Erythroblast (primary cell): Measurements from ENCODE around the gene PLIN5.

Experiments
- DNase-seq, 2 experiments: peaks; one replicate each; lab custom pipeline; 2025; lab: John Stamatoyannopoulos, UW
- GATA1 ChIP-seq: IDR thresholded peaks from 2 replicates; pipeline ENCODE4 v1.6.1; 2011; ENCODE audit warnings: low read depth, mild to moderate bottlenecking, control low read depth, low read length, moderate library complexity
- POLR2A ChIP-seq: IDR thresholded peaks from 2 replicates; pipeline ENCODE4 v1.6.1; 2011; ENCODE audit warnings: mild to moderate bottlenecking, low read length

The PLIN5 gene

DNA sequence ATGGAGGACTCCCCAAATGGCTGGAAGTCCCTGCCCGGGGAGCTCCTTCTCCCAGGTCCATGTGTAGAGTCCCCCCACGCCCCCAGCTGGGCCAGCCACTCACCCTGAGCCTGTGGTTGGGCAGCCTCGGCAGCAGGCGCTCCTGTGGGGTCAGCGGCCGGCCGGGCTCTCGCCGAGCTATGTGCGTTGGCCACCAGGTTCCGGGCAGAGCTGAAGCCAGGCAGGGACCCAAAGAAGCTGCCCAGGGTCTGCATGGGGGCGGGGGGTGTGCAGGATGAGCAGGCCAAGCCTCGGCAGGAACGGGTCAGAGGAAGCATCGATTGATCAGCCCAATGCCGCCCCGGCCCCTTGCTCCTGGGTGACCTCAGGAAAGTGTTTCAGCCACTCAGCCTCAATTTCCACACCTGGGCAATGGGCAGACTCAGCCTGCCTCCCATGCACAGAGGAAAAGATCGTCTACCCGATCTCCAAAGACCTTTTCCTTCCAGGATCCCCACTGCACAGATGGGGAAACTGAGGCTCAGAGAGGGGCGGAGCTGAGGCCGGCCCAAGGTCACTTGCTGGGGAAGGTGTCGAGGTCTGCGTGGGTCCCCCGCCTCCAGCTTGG is 17.5 kb downstream of the PLIN5 start:
- DNase-seq, result no peak
- no peak for TF ChIP-seq POLR2A

DNA sequence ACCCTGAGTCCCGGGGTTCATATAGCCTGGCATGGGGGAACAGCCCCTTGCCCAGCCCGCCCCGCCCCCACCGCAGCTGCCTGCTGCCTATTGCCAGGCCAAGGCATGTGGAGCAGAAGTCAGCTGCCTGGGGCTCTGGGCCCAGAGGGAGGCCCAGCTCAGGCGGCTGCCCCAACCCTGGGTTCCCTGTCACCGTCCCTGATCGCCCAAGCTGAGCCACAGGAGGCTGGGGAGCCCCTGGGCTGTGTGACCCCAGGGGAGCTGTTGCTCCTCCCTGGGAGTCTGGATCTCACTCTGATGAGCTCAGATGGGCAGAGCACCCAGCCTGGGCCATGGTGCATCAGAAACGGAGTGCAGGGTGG is 18.1 kb downstream of the PLIN5 start:
- TF ChIP-seq GATA1 (no peak), POLR2A (no peak)
- DNase-seq, result no peak

DNA sequence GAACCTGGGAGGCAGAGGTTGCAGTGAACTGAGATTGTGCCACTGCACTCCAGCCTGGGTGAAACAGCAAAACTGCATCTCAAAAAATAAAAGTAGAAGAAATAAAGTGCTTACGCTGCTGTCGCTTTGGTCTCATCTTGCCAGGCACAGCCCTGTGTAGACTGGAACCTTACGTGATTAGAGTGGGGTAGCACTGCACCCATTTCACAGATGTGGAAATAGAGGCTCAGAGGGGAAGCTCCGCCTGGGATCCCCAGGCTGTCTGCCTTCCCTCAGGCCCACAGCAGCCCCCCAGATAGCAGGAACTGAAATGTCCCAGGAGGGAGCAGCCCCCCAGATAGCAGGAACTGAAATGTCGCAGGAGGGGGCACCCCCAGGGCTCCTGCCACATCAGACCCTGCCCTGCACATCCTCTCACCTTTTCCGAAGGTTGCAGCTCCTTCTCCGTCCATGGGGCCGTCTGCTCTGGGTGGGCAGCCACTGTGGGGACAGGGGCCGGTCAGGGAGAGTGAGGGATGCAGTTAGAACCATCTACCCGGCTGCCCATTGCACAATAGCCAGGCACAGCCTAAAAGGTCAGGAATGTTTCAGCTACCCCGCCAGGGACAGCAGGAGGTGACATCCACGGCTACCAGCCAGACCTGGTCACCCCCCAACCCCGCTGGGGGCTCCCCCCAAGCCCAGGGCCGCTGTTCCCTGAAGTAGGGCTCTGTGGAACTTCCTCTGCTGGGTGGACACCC is 18.7 kb downstream of the PLIN5 start:
- no peak for TF ChIP-seq GATA1
- DNase-seq, result no peak

DNA sequence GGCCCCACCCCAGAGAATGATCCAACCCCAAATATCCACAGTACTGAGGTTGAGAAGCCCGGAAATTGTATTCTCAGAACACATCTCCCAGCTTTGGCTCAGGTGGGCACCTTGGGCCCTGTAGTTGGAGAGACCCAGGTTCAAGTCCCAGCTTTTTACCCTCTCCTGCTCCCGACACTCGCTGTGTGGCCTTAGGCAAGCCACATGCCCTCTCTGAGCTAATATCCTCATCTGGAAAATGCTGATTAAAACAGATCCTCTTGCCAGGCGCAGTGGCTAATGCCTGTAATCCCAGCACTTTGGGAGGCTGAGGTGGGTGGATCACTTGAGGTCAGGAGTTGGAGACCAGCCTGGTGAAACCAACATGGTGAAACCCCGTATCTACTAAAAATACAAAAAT is 19.3 kb downstream of the PLIN5 start:
- DNase-seq, result no peak
- no peak for TF ChIP-seq POLR2A
- no peak for TF ChIP-seq GATA1

DNA sequence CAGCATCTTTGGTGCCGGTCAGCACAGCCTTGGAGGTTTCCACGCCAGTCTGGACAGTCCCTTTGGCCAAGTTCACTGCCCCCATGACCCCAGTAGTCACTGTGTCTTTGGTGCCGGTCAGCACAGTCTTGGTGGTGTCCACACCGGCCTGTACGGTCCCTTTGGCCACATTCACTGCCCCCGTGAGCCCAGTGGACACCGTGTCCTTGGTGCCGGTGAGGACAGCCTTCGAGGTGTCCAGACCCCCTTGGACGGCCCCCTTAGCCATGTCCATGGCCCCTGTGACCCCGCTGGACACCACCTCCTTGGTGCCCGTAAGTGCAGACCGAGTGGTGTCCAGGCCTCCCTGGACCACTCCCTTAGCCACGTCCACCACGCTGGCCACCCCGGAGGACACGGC is 21.8 kb downstream of the PLIN5 start:
- TF ChIP-seq GATA1 (no peak), POLR2A (no peak)
- no peak for DNase-seq

DNA sequence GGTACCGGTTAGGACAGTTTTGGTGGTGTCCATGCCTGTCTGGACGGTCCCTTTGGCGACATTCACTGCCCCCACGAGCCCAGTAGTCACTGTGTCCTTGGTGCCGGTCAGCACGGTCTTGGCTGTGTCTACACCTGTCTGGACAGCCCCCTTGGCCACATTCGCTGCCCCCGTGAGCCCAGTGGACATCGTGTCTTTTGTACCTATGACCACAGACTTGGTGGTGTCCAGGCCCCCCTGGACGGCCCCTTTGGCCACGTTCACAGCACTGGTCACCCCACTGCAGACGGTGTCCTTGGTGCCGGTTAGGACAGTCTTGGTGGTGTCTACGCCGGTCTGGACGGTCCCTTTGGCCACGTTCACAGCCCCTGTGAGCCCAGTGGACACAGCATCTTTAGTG is 23.0 kb downstream of the PLIN5 start:
- TF ChIP-seq GATA1, result no peak
- TF ChIP-seq POLR2A, result no peak
- DNase-seq, result no peak

DNA sequence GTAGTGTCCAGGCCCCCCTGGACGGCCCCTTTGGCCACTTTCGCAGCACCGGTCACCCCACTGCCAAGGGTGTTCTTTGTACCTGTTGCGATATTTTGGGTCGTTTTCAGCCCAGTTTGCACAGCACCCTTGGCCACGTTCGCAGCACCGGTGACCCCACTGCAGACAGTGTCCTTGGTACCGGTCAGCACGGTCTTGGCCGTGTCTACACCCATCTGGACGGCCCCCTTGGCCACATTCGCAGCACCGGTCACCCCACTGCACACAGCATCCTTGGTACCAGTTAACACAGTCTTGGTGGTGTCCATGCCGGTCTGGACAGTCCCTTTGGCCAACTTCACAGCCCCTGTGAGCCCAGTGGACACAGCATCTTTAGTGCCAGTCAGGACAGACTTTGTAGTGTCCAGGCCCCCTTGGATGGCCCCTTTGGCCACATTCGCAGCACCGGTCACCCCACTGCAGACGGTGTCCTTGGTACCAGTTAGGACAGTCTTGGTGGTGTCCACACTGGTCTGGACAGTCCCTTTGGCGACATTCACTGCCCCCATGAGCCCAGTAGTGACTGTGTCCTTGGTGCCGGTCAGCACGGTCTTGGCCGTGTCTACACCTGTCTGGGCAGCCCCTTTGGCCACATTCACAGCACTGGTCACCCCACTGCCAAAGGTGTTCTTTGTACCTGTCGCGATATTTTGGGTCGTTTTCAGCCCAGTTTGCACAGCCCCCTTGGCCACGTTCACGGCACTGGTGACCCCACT is 23.5 kb downstream of the PLIN5 start:
- DNase-seq, result no peak
- TF ChIP-seq POLR2A (no peak), GATA1 (no peak)

DNA sequence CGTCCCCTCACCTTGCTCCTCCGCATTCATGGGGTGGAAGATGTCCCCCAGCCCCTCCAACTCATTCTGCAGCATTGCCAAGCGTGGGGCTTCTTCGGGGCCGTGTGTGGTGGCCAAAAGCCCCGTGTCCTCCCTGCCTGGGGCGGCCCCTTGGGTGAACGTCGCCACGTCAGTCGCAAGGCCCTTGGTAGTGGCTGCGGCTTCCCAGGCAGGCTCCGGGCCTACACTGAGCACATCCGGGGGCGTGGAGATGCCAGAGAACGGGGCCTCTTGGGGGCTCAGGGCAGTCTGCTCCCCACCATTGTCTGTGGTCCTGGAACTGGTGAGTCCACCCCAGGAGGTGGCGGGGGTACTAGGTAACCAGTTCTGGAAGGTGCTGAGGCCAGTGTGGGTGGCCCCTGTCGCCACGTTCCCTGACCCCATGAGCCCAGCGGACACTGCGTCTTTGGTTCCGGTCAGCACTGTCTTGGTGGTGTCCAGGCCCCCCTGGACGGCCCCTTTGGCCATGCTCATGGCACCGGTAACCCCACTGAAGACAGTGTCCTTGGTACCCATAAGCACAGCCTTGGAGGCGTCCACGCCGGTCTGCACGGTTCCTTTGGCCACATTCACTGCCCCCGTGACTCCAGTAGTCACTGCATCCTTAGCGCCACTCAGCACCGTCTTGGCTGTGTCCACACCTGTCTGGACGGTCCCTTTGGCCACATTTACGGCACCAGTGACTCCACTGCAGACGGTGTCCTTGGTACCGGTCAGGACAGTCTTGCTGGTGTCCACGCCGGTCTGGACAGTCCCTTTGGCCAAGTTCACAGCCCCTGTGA is 24.4 kb downstream of the PLIN5 start:
- DNase-seq, result no peak
- no peak for TF ChIP-seq POLR2A
- TF ChIP-seq GATA1, result no peak

DNA sequence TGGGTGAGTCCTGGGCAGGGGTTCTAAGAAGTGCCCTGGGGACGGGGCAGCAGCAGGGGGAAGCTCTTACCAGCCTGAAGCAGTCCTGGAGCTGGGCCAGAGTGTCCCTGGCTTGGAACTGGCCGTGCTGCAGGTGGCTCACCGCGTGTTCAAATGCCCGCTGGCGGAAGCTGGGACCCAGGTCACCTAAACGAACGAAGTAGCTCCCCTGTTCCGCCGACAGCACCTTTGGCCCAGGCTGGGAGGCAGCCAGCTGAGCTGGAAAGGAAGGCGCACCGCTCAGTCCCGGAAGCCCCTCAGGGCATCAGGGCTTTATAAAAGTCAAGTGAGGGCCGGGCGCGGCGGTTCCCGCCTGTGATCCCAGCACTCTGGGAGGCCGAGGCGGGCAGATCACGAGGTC is 26.3 kb downstream of the PLIN5 start:
- TF ChIP-seq POLR2A (no peak), GATA1 (no peak)
- DNase-seq, result no peak

DNA sequence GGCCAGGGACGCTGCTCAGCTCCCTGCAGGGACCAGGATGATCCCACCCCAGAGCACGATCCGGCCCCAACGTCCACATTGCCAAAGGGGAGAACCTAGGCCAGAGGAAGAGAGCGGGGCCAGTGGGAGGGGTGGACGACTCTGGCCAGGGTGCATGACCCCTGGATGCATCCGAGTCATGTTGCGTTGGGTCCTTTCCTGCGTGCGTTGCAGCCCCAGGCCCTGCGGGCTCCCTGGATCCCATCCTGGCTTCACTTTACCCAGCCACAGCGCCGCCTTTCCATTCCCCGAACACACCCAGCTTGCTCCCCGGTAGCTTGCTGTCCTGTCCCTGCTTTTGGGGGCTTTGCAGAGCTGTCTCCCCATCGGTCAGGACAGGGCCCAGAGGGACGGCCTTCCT is 27.2 kb downstream of the PLIN5 start:
- no peak for DNase-seq
- TF ChIP-seq GATA1 (no peak), POLR2A (no peak)

DNA sequence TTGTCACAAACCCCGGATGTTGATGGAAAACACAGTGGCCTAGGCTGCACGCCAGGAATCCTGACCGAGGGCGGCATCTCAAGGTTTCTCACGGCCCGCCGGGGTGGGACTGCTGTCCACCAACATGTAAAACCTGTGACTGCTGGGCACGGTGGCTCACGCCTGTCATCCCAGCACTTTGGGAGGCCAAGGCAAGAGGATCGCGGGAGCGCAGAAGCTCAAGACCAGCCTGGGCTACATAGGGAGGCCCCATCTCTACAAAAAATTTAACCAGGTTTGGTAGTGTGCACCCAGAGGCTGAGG is 27.9 kb downstream of the PLIN5 start:
- no peak for DNase-seq
- no peak for TF ChIP-seq GATA1
- no peak for TF ChIP-seq POLR2A

DNA sequence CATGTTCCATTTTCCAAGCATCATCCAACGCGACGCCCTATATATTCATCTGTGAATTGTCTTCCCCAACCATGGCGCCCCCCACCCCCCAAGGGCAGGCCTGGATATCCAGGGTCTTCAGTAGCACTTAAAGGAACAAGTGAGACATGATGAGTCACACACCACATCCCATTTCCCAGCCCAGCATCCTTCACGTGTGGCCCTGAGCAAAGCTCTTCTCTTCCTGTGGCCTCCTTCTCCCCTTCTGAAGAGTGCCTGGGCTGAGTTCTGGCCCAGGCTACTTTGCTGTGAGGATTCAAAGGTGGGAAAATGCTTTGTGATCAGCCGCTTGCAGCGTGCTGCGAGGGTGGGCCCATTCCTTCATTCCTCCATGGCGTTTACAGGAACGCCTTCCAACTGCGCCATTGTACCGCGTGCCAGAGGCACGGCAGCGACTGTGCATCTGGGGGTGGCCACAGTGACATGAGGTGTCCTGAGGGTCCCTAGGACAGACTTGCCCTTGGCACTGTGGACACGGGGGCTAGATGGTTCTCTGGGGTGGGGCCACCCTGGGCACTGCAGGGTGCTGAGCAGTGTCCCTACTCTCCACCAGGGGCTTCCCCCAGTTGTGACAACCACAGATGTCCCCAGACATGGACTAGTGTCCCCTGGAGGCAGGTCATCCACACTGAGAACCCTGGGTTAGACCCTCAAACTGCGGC is 28.4 kb downstream of the PLIN5 start:
- DNase-seq, result no peak
- TF ChIP-seq GATA1 (no peak), POLR2A (no peak)
